Neural progenitor cell (in vitro differentiated cells): ENCODE measurements around the gene ZNF772. TPM values are rescaled to one million over a fixed set of nuclear protein-coding genes. Genes with fewer than 3 reads are reported as not detected.

Experiments
- DNase-seq: peaks from one replicate; pipeline ENCODE4 v3.0.0-alpha.2; 2016; ENCODE audit warnings: low spot score
- H2AFZ ChIP-seq: fragments of 200-600 bp; sonication (generic); replicated peaks from 2 replicates; pipeline ENCODE4 v1.6.1; 2016; ENCODE audit warnings: antibody characterized with exemption
- H3F3A ChIP-seq: fragments of 200-600 bp; sonication (generic); 2 replicates; pipeline ENCODE4 v1.6.1; 2016; ENCODE audit warnings: antibody characterized with exemption, low read depth
- H3K27ac ChIP-seq: fragments of 200-600 bp; sonication (generic); 2 replicates; pipeline ENCODE4 v1.5.1; 2016; ENCODE audit warnings: mild to moderate bottlenecking
- H3K27me3 ChIP-seq: fragments of 200-600 bp; sonication (generic); 2 replicates; pipeline ENCODE4 v1.6.1; 2016; ENCODE audit warnings: mild to moderate bottlenecking, moderate library complexity
- H3K36me3 ChIP-seq: fragments of 200-600 bp; sonication (generic); 2 replicates; pipeline ENCODE4 v1.5.1; 2016
- H3K4me1 ChIP-seq: fragments of 200-600 bp; sonication (generic); 2 replicates; pipeline ENCODE4 v1.6.1; 2016; ENCODE audit warnings: mixed run types
- H3K4me2 ChIP-seq: fragments of 200-600 bp; sonication (generic); 2 replicates; pipeline ENCODE4 v1.6.1; 2016
- H3K4me3 ChIP-seq: fragments of 200-600 bp; sonication (generic); 2 replicates; pipeline ENCODE4 v1.5.1; 2016
- H3K79me2 ChIP-seq: fragments of 200-600 bp; sonication (generic); 2 replicates; pipeline ENCODE4 v1.6.1; 2016; ENCODE audit warnings: low read depth
- H3K9ac ChIP-seq: fragments of 200-600 bp; sonication (generic); 2 replicates; pipeline ENCODE4 v1.6.1; 2016
- H3K9me3 ChIP-seq: fragments of 200-600 bp; sonication (generic); 2 replicates; pipeline ENCODE4 v1.5.1; 2016; ENCODE audit warnings: low read depth
- H4K20me1 ChIP-seq: fragments of 200-600 bp; sonication (generic); 2 replicates; pipeline ENCODE4 v1.6.1; 2016; ENCODE audit warnings: low read depth
- H3K27ac Mint-ChIP-seq: 3 replicates; pipeline ENCODE4 v1.8.0; 2021; ENCODE audit warnings: mixed read lengths
- H3K27me3 Mint-ChIP-seq: 2 replicates; pipeline ENCODE4 v1.8.0; 2022; ENCODE audit warnings: low read depth, mild to moderate bottlenecking, inconsistent platforms, moderate library complexity, mixed read lengths; ENCODE audit not compliant: insufficient read depth
- H3K36me3 Mint-ChIP-seq: 3 replicates; pipeline ENCODE4 v1.8.0; 2021; ENCODE audit warnings: mixed read lengths
- H3K4me1 Mint-ChIP-seq: 3 replicates; pipeline ENCODE4 v1.8.0; 2021; ENCODE audit warnings: mixed read lengths
- H3K4me3 Mint-ChIP-seq: 3 replicates; pipeline ENCODE4 v1.8.0; 2021; ENCODE audit warnings: mild to moderate bottlenecking, moderate library complexity, mixed read lengths
- H3K9me3 Mint-ChIP-seq: 3 replicates; pipeline ENCODE4 v1.8.0; 2020; ENCODE audit warnings: mixed read lengths
- EZH2 ChIP-seq: fragments of 200-600 bp; sonication (generic); IDR thresholded peaks from 2 replicates; pipeline ENCODE4 v1.6.1; 2017; ENCODE audit warnings: antibody characterized with exemption, mild to moderate bottlenecking, moderate library complexity
- EZH2phosphoT487 ChIP-seq: fragments of 200-600 bp; sonication (generic); IDR thresholded peaks from 2 replicates; pipeline ENCODE4 v1.6.1; 2017; ENCODE audit warnings: antibody characterized with exemption
- total RNA-seq: library from RNA; depleted of rRNA; stranded (reverse); fragments of >200 nt; gene quantifications from 2 replicates; pipeline ENCODE4 v1.2.3, GENCODE V29; 2015; ENCODE audit warnings: low replicate concordance
- TF ChIP-seq, protein P1 (sequence below): fragments of 200-600 bp; sonication (generic); IDR thresholded peaks from 2 replicates; pipeline ENCODE4 v1.5.1; 2017; ENCODE audit warnings: antibody characterized with exemption, mild to moderate bottlenecking

Gene ZNF772
- total RNA-seq, 1 donor from 2014 or later: 34.5 TPM

DNA sequence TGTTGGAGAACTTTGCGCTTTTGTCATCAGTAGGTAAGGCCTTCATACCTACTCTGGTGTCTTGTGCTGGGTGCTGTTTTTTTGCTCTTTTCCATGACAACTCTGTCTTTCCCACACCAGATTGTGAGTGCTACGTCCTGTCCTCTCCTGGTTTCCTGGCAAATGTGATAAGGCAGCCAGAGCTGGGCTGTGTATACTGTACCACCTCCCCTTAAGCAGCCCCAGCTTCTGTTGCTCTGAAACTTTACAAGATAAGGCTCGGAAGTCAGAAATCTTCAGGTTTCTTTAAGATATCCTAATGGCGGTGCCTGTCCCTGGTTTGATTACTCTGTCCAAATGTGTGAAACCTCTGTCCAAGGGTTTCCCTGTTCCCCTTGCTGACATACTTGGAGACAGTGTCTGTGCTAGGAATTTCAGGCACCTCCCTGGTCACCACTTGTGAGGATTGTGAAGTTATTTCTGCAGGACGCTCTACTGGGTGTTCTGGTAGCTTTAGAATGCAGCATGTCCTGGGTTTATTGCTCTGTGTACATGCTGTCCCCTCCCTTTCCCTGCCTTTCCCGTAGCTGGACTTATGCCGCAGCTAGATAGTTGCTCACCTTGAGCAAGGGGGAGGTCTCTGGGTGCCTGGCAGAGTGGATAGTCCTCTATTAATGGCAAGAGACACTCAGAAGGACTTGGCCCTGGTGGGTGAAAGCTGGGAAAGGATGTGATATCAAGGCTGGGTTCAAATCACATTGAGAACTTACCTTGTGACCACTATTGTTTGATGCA lies 35.2 kb downstream of the ZNF772 start:
- no peaks in the 10 kb centered on the region for H3K4me1 ChIP-seq
- no peak overlapping the region for H3K27ac Mint-ChIP-seq
- no peaks in the 10 kb centered on the region for H3K9me3 ChIP-seq
- DNase-seq: no peak
- H3K27me3 ChIP-seq: no peaks in the 10 kb centered on the region
- H3K4me2 ChIP-seq: no peak overlapping the region
- TF ChIP-seq EZH2: no peak
- no peak for TF ChIP-seq EZH2phosphoT487
- TF ChIP-seq, protein P1, sequence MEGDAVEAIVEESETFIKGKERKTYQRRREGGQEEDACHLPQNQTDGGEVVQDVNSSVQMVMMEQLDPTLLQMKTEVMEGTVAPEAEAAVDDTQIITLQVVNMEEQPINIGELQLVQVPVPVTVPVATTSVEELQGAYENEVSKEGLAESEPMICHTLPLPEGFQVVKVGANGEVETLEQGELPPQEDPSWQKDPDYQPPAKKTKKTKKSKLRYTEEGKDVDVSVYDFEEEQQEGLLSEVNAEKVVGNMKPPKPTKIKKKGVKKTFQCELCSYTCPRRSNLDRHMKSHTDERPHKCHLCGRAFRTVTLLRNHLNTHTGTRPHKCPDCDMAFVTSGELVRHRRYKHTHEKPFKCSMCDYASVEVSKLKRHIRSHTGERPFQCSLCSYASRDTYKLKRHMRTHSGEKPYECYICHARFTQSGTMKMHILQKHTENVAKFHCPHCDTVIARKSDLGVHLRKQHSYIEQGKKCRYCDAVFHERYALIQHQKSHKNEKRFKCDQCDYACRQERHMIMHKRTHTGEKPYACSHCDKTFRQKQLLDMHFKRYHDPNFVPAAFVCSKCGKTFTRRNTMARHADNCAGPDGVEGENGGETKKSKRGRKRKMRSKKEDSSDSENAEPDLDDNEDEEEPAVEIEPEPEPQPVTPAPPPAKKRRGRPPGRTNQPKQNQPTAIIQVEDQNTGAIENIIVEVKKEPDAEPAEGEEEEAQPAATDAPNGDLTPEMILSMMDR: no peak
- H3K27me3 Mint-ChIP-seq: peaks cover 3% of the 10 kb centered on the region
- H4K20me1 ChIP-seq: peaks cover 4% of the 10 kb centered on the region
- H3K4me3 ChIP-seq: no peak overlapping the region
- no peak overlapping the region for H3K27ac ChIP-seq
- H2AFZ ChIP-seq: no peak overlapping the region
- peaks cover 79% of the 10 kb centered on the region for H3K36me3 Mint-ChIP-seq
- no peaks in the 10 kb centered on the region for H3K4me1 Mint-ChIP-seq
- H3K9me3 Mint-ChIP-seq: peaks cover 77% of the 10 kb centered on the region
- H3K79me2 ChIP-seq: peaks cover 48% of the 10 kb centered on the region
- no peak overlapping the region for H3K4me3 Mint-ChIP-seq
- H3K36me3 ChIP-seq: peaks cover 4% of the 10 kb centered on the region
- no peaks in the 10 kb centered on the region for H3F3A ChIP-seq
- no peak overlapping the region for H3K9ac ChIP-seq

DNA sequence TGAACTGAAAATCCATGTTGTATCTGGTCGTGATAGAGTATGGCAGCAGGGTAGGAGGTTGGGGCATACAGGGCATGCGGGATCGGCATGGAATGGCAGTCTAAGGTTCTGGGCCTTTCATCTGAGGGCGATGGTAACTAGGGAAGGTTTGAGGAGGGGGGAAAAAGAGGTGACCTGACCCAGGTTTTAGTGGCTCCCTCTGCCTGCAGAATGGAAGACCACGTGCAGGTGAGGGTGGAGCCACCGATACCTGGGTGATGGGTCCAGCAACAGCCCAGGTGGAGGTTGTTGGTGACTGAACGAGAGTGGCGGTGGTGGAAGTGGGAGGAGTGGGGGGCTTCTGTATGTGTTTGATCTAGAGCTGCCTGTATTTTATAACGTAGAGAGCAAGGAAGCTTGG lies 38.4 kb downstream of the ZNF772 start:
- Histone ChIP-seq H3F3A (no peaks in the 10 kb centered on the region), H3K4me3 (no peak overlapping the region), H3K36me3 (peaks cover 3% of the 10 kb centered on the region), H3K9me3 (no peaks in the 10 kb centered on the region), H3K79me2 (peaks cover 68% of the 10 kb centered on the region), H4K20me1 (peaks cover 4% of the 10 kb centered on the region), H2AFZ (no peak overlapping the region), H3K4me2 (no peak overlapping the region), H3K9ac (no peak overlapping the region), H3K27ac (no peak overlapping the region), H3K27me3 (no peaks in the 10 kb centered on the region), H3K4me1 (peaks cover 6% of the 10 kb centered on the region)
- Mint-ChIP-seq H3K27ac (no peak overlapping the region), H3K36me3 (peaks cover 79% of the 10 kb centered on the region), H3K27me3 (peaks cover 12% of the 10 kb centered on the region), H3K4me3 (peak overlapping the region; percentile 30), H3K9me3 (peaks cover 79% of the 10 kb centered on the region), H3K4me1 (peaks cover 19% of the 10 kb centered on the region)
- no peak for TF ChIP-seq EZH2phosphoT487
- no peak for TF ChIP-seq EZH2
- TF ChIP-seq, protein P1: no peak
- DNase-seq: no peak

DNA sequence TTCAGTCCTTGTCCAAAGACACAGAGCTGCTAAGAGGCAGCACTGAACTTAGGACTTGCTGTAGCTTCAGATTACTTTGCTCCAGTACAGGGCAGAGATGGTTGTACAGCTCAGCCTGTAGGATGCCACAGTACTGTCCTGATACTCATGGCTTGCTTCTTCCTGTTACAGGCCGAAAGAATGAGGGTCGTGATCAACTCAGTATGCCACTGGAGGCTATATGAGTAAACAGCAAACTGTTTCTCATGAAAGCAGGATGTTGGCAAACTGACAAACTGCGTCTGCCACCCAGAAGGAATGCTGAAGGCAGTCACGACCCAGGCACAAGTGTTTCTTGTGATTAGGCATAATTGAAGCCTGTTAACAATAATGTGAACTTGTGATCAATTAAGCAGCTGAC lies 39.4 kb downstream of the ZNF772 start:
- DNase-seq: no peak
- Histone ChIP-seq H3K4me3 (no peak overlapping the region), H4K20me1 (peaks cover 4% of the 10 kb centered on the region), H3K9ac (no peak overlapping the region), H3K4me2 (no peak overlapping the region), H3K9me3 (no peaks in the 10 kb centered on the region), H3K79me2 (peaks cover 71% of the 10 kb centered on the region), H2AFZ (no peak overlapping the region), H3K27me3 (no peaks in the 10 kb centered on the region), H3F3A (peaks cover 6% of the 10 kb centered on the region), H3K4me1 (peaks cover 6% of the 10 kb centered on the region), H3K27ac (no peak overlapping the region), H3K36me3 (no peaks in the 10 kb centered on the region)
- peaks cover 12% of the 10 kb centered on the region for H3K27me3 Mint-ChIP-seq
- H3K4me3 Mint-ChIP-seq: no peak overlapping the region
- peaks cover 79% of the 10 kb centered on the region for H3K9me3 Mint-ChIP-seq
- H3K36me3 Mint-ChIP-seq: peaks cover 76% of the 10 kb centered on the region
- peaks cover 19% of the 10 kb centered on the region for H3K4me1 Mint-ChIP-seq
- H3K27ac Mint-ChIP-seq: no peak overlapping the region
- TF ChIP-seq EZH2phosphoT487 (no peak), EZH2 (no peak)
- TF ChIP-seq, protein P1: no peak
